ENCODE measurements around the gene B2M.
"Not testable (repeated sequence)": the region's sequence is repeated elsewhere in the genome, so short reads cannot be mapped to it uniquely, and the experiment has no call there.

B2M gene

DNA sequence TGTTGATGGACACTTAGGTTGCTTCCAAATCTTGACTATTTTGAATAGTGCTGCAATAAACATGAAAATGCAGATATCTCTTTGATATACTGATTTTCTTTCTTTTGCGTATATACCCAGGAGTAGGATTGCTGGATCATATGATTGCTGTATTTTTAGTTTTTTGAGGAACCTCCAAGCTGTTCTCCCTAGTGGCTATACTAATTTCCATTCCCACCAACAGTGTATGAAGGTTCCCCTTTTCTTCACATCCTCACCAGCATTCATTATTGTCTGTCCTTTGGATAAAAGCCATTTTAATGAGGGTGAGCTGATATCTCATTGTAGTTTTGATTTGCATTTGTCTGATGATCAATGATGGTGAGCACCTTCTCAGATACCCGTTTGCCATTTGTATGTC, 12.7 kb upstream of the B2M start:
- no peak for DNase-seq (ENCODE audit: low spot score)

DNA sequence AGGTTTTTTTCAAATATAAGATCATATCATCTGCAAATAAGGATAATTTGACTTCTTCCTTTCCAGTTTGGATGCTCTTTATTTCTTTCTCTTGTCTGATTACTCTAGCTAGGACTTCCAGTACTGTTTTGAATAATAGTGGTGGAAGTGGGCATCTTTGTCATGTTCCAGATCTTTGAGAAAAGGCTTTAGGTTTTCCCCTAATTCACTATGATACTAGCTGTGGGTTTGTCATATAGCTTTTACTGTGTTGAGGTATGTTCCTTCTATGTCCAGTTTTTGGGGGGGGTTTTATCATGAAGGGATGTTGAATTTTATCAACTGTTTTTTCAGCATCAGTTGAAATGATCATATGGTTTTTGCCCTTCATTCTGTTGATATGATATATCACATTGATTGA, 10.6 kb upstream of the B2M start:
- not testable (repeated sequence) for DNase-seq (ENCODE audit: low spot score)

DNA sequence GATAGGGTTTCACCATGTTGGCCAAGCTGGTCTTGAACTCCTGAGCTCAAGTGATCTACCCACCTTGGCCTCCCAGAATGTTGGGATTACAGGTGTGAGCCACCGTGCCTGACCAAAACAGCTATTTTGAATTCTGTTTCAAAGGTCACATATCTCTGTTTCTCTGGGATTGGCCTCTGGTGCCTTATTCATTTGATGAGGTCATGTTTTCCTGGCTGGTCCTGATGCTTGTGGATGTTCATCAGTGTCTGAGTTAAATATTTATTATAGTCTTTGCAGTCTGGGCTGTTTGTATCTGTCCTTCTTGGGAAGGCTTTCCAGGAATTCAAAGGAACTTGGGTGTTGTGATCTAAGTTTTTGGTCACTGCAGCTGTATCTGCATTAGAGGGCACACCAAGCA, 5.3 kb upstream of the B2M start:
- no peak for DNase-seq (ENCODE audit: low spot score)

DNA sequence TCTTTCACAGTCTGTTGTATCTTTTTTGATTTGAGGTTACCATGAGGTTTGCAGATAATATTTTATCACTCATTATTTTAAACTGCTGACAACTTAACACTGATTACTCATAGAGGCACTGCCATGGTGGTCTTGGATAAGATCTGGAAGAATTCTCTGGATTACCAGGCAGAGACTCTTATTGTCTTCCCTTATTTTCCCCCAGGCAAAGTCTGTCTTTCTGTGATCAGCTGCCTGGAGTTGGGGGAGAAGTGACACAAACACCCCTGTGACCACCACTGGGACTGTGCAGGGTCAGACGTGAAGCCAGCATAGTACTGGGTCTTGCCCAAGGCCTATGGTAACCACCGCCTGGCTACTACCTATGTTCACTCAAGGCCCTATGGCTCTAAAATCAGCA, 4.9 kb upstream of the B2M start:
- no peak for DNase-seq (ENCODE audit: low spot score)

DNA sequence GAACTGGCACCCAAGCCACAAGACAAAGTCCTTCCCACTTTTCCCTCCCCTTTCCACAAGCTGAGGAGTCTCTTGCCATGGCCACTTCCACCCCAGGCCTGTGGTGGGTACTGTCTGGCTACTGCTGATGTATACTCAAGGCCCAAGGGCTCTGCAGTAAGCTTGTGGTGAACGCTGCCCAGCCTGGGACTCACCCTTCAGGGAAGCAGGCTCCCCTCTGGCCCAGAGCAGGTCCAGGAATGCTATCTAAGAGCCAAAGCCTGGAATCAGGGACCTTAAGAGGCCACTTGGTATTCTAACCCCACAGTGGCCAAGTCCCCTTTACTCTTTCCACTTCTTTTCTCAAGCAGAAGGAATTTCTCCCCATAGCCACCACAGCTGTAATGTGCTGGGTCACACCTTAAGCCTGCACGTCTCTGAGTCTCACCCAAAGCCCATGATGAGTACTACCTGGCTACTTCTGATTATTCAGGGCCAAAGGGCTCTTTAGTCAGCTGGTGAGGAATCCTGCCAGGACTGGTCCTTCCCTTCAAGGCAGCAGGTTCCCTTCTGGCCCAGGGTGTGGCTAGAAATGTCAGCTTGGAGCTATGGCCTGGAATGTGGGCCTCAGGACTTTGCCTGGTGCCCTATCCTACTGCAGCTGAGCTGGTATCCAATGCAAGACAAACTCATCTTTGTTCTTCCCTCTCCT, 4.2 kb upstream of the B2M start:
- no peak for DNase-seq (ENCODE audit: low spot score)

DNA sequence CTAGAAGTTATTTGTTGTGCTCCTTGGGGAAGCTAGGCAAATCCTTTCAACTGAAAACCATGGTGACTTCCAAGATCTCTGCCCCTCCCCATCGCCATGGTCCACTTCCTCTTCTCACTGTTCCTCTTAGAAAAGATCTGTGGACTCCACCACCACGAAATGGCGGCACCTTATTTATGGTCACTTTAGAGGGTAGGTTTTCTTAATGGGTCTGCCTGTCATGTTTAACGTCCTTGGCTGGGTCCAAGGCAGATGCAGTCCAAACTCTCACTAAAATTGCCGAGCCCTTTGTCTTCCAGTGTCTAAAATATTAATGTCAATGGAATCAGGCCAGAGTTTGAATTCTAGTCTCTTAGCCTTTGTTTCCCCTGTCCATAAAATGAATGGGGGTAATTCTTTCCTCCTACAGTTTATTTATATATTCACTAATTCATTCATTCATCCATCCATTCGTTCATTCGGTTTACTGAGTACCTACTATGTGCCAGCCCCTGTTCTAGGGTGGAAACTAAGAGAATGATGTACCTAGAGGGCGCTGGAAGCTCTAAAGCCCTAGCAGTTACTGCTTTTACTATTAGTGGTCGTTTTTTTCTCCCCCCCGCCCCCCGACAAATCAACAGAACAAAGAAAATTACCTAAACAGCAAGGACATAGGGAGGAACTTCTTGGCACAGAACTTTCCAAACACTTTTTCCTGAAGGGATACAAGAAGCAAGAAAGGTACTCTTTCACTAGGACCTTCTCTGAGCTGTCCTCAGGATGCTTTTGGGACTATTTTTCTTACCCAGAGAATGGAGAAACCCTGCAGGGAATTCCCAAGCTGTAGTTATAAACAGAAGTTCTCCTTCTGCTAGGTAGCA, 851 bp upstream of the B2M start:
- no peak for DNase-seq (ENCODE audit: low spot score)

DNA sequence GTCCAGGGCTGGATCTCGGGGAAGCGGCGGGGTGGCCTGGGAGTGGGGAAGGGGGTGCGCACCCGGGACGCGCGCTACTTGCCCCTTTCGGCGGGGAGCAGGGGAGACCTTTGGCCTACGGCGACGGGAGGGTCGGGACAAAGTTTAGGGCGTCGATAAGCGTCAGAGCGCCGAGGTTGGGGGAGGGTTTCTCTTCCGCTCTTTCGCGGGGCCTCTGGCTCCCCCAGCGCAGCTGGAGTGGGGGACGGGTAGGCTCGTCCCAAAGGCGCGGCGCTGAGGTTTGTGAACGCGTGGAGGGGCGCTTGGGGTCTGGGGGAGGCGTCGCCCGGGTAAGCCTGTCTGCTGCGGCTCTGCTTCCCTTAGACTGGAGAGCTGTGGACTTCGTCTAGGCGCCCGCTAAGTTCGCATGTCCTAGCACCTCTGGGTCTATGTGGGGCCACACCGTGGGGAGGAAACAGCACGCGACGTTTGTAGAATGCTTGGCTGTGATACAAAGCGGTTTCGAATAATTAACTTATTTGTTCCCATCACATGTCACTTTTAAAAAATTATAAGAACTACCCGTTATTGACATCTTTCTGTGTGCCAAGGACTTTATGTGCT, 527 bp downstream of the B2M start:
- peak; percentile 58 for DNase-seq (ENCODE audit: low spot score)

DNA sequence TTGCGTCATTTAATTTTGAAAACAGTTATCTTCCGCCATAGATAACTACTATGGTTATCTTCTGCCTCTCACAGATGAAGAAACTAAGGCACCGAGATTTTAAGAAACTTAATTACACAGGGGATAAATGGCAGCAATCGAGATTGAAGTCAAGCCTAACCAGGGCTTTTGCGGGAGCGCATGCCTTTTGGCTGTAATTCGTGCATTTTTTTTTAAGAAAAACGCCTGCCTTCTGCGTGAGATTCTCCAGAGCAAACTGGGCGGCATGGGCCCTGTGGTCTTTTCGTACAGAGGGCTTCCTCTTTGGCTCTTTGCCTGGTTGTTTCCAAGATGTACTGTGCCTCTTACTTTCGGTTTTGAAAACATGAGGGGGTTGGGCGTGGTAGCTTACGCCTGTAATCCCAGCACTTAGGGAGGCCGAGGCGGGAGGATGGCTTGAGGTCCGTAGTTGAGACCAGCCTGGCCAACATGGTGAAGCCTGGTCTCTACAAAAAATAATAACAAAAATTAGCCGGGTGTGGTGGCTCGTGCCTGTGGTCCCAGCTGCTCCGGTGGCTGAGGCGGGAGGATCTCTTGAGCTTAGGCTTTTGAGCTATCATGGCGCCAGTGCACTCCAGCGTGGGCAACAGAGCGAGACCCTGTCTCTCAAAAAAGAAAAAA, 1.2 kb downstream of the B2M start:
- DNase-seq (ENCODE audit: low spot score) = no peak

DNA sequence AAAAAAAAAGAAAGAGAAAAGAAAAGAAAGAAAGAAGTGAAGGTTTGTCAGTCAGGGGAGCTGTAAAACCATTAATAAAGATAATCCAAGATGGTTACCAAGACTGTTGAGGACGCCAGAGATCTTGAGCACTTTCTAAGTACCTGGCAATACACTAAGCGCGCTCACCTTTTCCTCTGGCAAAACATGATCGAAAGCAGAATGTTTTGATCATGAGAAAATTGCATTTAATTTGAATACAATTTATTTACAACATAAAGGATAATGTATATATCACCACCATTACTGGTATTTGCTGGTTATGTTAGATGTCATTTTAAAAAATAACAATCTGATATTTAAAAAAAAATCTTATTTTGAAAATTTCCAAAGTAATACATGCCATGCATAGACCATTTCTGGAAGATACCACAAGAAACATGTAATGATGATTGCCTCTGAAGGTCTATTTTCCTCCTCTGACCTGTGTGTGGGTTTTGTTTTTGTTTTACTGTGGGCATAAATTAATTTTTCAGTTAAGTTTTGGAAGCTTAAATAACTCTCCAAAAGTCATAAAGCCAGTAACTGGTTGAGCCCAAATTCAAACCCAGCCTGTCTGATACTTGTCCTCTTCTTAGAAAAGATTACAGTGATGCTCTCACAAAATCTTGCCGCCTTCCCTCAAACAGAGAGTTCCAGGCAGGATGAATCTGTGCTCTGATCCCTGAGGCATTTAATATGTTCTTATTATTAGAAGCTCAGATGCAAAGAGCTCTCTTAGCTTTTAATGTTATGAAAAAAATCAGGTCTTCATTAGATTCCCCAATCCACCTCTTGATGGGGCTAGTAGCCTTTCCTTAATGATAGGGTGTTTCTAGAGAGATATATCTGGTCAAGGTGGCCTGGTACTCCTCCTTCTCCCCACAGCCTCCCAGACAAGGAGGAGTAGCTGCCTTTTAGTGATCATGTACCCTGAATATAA, 2.0 kb downstream of the B2M start:
- peak; percentile 39 for DNase-seq (ENCODE audit: low spot score)

DNA sequence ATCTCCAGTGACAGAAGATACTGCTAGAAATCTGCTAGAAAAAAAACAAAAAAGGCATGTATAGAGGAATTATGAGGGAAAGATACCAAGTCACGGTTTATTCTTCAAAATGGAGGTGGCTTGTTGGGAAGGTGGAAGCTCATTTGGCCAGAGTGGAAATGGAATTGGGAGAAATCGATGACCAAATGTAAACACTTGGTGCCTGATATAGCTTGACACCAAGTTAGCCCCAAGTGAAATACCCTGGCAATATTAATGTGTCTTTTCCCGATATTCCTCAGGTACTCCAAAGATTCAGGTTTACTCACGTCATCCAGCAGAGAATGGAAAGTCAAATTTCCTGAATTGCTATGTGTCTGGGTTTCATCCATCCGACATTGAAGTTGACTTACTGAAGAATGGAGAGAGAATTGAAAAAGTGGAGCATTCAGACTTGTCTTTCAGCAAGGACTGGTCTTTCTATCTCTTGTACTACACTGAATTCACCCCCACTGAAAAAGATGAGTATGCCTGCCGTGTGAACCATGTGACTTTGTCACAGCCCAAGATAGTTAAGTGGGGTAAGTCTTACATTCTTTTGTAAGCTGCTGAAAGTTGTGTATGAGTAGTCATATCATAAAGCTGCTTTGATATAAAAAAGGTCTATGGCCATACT, 4.0 kb downstream of the B2M start:
- DNase-seq (ENCODE audit: low spot score) = no peak

DNA sequence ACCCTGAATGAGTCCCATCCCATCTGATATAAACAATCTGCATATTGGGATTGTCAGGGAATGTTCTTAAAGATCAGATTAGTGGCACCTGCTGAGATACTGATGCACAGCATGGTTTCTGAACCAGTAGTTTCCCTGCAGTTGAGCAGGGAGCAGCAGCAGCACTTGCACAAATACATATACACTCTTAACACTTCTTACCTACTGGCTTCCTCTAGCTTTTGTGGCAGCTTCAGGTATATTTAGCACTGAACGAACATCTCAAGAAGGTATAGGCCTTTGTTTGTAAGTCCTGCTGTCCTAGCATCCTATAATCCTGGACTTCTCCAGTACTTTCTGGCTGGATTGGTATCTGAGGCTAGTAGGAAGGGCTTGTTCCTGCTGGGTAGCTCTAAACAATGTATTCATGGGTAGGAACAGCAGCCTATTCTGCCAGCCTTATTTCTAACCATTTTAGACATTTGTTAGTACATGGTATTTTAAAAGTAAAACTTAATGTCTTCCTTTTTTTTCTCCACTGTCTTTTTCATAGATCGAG, 4.5 kb downstream of the B2M start:
- no peak for DNase-seq (ENCODE audit: low spot score)

DNA sequence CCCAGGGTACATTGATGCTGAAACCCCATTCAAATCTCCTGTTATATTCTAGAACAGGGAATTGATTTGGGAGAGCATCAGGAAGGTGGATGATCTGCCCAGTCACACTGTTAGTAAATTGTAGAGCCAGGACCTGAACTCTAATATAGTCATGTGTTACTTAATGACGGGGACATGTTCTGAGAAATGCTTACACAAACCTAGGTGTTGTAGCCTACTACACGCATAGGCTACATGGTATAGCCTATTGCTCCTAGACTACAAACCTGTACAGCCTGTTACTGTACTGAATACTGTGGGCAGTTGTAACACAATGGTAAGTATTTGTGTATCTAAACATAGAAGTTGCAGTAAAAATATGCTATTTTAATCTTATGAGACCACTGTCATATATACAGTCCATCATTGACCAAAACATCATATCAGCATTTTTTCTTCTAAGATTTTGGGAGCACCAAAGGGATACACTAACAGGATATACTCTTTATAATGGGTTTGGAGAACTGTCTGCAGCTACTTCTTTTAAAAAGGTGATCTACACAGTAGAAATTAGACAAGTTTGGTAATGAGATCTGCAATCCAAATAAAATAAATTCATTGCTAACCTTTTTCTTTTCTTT, 5.8 kb downstream of the B2M start:
- DNase-seq (ENCODE audit: low spot score) = no peak

DNA sequence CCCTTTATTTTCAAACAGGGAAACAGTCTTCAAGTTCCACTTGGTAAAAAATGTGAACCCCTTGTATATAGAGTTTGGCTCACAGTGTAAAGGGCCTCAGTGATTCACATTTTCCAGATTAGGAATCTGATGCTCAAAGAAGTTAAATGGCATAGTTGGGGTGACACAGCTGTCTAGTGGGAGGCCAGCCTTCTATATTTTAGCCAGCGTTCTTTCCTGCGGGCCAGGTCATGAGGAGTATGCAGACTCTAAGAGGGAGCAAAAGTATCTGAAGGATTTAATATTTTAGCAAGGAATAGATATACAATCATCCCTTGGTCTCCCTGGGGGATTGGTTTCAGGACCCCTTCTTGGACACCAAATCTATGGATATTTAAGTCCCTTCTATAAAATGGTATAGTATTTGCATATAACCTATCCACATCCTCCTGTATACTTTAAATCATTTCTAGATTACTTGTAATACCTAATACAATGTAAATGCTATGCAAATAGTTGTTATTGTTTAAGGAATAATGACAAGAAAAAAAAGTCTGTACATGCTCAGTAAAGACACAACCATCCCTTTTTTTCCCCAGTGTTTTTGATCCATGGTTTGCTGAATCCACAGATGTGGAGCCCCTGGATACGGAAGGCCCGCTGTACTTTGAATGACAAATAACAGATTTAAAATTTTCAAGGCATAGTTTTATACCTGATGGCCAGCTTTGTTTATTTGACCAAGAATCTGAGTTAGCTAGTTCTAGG, 7.0 kb downstream of the B2M start:
- DNase-seq (ENCODE audit: low spot score) = no peak

DNA sequence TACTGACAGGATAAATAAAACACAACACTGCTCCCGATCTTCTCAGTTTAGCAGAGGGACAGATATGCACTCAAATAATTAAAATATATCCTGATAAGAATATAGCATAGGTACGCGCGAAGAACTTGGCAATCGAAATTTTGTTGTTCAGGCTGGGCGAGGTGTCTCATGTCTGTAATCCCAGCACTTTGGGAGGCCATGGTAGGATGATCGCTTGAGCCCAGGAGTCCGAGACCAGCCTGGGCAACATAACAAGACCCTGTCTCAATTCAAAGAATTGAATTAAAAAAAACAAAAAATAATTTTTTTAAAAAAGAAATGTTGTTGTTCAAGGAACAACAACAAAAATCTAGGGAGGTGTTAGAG, 7.6 kb downstream of the B2M start:
- no peak for DNase-seq (ENCODE audit: low spot score)

DNA sequence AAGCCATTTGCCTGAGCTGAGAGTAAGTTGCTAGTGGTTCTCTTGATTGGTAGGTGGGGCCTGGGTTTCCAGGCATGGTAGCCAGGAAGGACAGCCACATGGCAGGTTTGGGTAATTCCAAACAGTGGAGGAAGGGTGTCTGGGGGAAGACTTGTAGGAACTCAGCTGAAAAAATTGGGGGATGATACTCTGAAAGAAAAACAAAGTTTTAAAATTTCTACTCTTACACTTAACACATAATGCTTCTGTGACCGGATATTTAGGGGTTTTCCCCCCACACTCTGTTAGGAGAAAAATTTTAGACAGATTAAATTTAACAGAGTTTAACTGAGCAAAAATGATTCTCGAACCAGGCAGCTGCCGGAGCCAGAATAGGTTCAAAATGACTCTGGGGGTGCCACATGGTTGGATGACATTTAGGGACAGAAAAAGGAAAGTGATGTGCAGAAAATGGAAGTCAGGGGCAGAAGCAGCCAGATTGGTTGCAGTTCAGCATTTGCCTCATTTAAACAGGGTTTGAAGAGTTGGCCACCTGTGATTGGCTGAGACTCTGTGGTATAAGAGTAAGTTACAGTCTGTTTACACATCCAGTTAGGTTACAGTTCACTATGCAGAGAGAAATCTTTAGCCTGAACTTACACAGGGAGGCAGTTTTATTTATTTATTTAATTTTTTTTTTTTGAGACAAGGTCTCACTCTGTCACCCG, 8.1 kb downstream of the B2M start:
- DNase-seq (ENCODE audit: low spot score) = no peak

DNA sequence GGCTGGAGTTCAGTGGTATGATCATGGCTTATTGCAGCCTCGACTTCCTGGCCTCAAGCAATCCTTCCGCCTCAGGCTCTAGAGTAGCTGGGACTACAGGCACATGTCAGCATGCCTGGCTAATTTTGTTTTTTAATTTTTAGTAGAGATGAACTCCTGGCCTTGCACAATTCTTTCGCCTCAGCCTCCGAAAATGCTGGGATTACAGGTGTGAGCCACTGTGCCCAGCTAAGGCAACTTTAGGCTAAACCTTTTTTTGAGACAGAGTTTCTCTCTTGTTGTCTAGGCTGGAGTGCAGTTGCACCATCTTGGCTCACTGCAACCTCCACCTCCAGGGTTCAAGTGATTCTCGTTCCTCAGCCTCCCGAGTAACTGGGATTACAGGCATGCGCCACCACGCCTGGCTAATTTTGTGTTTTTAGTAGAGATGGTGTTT, 8.7 kb downstream of the B2M start:
- DNase-seq (ENCODE audit: low spot score) = not testable (repeated sequence)

DNA sequence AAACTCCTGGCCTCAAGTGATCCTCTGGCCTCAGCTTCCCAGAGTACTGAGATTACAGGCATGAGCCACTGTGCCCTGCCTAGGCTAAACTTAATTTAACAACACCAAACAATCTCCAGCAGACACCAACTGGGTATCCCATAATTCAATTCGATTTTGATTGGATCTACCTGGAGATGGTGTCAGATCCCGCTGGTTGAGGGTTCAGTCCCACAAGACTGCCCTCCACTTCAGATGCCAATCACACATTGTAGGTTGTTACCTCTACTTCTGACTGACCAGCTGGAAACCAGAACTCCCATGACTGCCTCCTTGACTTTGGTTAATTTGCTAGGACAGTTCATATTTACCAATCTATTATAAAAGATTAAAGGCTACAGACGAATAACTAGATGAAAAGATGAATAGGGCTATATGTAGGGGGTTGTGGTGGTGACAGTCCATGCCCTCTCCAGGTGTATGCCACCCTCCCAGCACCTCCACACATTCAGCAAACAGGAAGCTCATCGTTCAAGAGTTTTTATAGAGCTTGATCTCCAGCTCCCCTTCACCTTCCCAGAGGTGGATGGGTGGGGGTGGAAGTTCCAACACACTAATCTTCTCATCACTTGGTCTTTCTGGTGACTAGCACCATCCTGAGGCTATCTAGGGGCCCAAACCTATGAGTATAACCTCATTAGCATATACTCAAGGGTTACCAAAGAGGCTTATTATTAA, 9.3 kb downstream of the B2M start:
- no peak for DNase-seq (ENCODE audit: low spot score)

DNA sequence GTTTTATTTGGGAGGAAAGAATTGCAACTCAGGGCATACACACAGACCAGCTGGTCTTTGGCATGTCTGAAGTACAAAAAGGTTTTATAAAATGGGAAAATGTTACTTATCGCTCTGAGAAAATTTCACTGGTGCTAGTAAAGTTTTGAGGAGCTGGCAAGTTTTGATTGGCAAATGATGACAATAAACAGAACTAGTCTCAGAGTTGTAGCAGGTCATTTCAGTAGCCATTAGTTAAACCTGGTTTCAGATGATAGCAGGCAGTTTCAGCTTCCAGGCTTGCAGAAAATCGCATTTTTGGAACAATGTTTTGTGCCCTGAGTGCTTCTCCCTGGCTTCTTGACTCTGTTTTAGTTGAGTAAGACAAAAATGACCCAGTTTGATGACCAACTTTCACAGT, 10.7 kb downstream of the B2M start:
- DNase-seq (ENCODE audit: low spot score) = no peak
